Kidney (tissue), 14 donors: ENCODE results near the gene NSMCE1. TPM values are rescaled to one million over a fixed set of nuclear protein-coding genes. Genes with fewer than 3 reads are reported as not detected.

Experiments
- DNase-seq, 5 donors: peaks; one replicate each; pipeline ENCODE4 v3.0.0-alpha.2; 2013 to 2020
- FAIRE-seq: peaks from 2 replicates; lab custom pipeline; 2012; peaks lifted over from hg19 to GRCh38; lab: Jason Lieb, UNC
- H3K27ac ChIP-seq, 2 donors: one replicate each; pipeline ENCODE4 v1.7.0; 2013; ENCODE audit warnings: low read depth in 2 of 2, low read length in 2 of 2, inconsistent platforms in 1 of 2
- H3K27me3 ChIP-seq: one replicate; pipeline ENCODE4 v1.7.1; 2013; ENCODE audit warnings: low read length, inconsistent platforms; ENCODE audit not compliant: control insufficient read depth, insufficient read depth
- H3K36me3 ChIP-seq, 3 donors: one replicate each; pipeline versions ENCODE4 v1.7.0 to v1.7.1; 2013; ENCODE audit warnings: low read length in 3 of 3, control low read depth in 1 of 3, inconsistent platforms in 1 of 3; ENCODE audit not compliant: insufficient read depth in 3 of 3, control insufficient read depth in 2 of 3
- H3K4me1 ChIP-seq, 3 donors: one replicate each; pipeline versions ENCODE4 v1.7.0 to v1.7.1; 2013; ENCODE audit warnings: low read length in 3 of 3, inconsistent platforms in 1 of 3, low read depth in 1 of 3; ENCODE audit not compliant: control insufficient read depth in 2 of 3, insufficient read depth in 2 of 3
- H3K4me3 ChIP-seq, 3 donors: one replicate each; pipeline versions ENCODE4 v1.7.0 to v1.8.1; 2013; ENCODE audit warnings: low read length in 3 of 3, control low read depth in 1 of 3, inconsistent platforms in 1 of 3
- H3K9ac ChIP-seq, 3 donors: one replicate each; pipeline versions ENCODE4 v1.7.0 to v1.7.1; 2013; ENCODE audit warnings: low read length in 3 of 3, control low read depth in 1 of 3, inconsistent platforms in 1 of 3
- H3K9me3 ChIP-seq, 3 donors: one replicate each; pipeline versions ENCODE4 v1.7.0 to v1.7.1; 2013; ENCODE audit warnings: low read length in 3 of 3, control low read depth in 1 of 3, inconsistent platforms in 1 of 3; ENCODE audit not compliant: control insufficient read depth in 2 of 3, insufficient read depth in 1 of 3
- intact Hi-C: fragments of 100-400 bp; cut with DNase I; formaldehyde crosslinking; loops from one replicate; pipeline ENCODE4 v1.11.1; 2022
- polyA plus RNA-seq: library from polyadenylated mRNA; stranded (reverse); fragments of 350-450 nt; fragmentation: Illumina TruSeq; extraction: RNeasy Lipid Tissue Mini Kit (QIAGEN cat#74804); gene quantifications from one replicate; pipeline ENCODE4 v1.2.3, GENCODE V29; 2014; ENCODE audit warnings: low read depth, low replicate concordance; ENCODE audit not compliant: insufficient read depth
- total RNA-seq: library from RNA; stranded (reverse); fragmentation: NEBNext Ultra II Directional; extraction: Animal tissue kit (Norgen Biotek cat#: 25700); gene quantifications from one replicate; pipeline ENCODE4 v1.2.1, GENCODE V29; 2021
- TF ChIP-seq, protein P1 (sequence below): IDR thresholded peaks from 3 replicates; pipeline ENCODE4 v1.5.1; 2012; ENCODE audit warnings: mild to moderate bottlenecking, moderate library complexity, borderline replicate concordance; ENCODE audit not compliant: insufficient read depth; ENCODE audit errors: extremely low read depth
- donor health status: control.
- donor health status: control.
- donor health status: control.
- donor health status: control.
- donor health status: control.
- donor health status: DM: yes; HTN: yes; CAD: no.
- donor health status: Normal renal cell carcinoma (clear cell type).

The NSMCE1 gene
- total and polyA plus RNA-seq, 2 donors from 2014 or later = 72.1 to 145 TPM

DNA sequence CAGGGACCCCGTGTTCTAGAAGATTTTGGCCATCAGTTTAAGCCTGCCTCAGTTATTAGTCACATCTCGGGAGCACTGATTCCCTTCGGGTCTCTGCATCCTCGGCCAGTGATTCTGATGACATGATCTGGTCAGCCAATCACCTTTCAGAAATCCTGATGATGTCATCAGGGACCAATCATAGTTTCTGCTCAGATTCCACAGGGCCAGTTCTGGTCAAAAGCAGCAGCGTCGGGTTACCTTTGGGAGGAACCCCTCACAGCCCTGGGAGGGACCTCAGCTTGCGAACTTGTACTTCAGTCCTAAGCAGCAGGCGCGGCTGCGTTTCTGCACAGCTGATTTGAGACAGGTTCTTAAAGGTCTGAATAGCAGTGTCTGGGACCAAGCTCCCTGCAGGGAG lies 51.3 kb downstream of the NSMCE1 start:
- Histone ChIP-seq H3K9ac (no peak overlapping the region), H3K4me1 (peaks cover 0 to 10% (median 5%) of the 10 kb centered on the region in 3 donors), H3K27me3 (no peaks in the 10 kb centered on the region), H3K4me3 (no peak overlapping the region), H3K36me3 (peaks cover 0 to 5% (median 0%) of the 10 kb centered on the region in 3 donors), H3K27ac (no peak overlapping the region), H3K9me3 (no peaks in the 10 kb centered on the region)
- TF ChIP-seq, protein P1, sequence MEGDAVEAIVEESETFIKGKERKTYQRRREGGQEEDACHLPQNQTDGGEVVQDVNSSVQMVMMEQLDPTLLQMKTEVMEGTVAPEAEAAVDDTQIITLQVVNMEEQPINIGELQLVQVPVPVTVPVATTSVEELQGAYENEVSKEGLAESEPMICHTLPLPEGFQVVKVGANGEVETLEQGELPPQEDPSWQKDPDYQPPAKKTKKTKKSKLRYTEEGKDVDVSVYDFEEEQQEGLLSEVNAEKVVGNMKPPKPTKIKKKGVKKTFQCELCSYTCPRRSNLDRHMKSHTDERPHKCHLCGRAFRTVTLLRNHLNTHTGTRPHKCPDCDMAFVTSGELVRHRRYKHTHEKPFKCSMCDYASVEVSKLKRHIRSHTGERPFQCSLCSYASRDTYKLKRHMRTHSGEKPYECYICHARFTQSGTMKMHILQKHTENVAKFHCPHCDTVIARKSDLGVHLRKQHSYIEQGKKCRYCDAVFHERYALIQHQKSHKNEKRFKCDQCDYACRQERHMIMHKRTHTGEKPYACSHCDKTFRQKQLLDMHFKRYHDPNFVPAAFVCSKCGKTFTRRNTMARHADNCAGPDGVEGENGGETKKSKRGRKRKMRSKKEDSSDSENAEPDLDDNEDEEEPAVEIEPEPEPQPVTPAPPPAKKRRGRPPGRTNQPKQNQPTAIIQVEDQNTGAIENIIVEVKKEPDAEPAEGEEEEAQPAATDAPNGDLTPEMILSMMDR = no peak
- intact Hi-C loops = no loop called here
- peak in 4 of 5 donors; percentile 84 to 93 (median 89) for DNase-seq
- FAIRE-seq = no peak

DNA sequence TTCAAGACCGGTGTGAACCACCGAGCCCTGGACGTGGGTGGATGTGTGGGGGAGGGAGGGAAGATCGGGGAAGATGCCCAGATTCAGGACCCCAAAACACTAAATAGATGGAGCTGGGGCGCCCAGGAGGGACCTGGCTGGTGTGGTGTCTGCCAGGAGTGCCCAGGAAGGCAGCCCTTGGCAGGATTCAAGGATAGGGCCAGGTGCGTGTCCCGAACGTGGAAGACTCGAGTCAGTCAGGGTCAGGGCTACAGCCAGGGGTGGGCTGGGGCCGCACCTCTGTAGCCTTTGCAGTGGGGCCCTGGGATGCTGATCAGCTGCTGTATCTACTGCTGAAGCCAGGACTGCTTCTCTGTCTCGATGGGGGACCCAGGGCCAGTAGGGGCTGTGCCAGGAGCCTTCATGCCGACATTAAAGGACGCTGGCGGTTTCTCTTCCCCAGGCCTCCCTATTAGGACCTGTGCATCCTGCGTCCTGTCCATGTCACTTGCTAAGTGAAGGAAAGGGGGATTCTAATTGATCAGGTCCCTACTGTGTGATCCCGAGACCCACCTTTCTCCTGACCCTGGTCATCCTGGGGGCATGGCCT lies 52.2 kb downstream of the NSMCE1 start:
- Histone ChIP-seq H3K9me3 (no peaks in the 10 kb centered on the region), H3K4me1 (peaks cover 0 to 7% (median 0%) of the 10 kb centered on the region in 3 donors), H3K4me3 (no peak overlapping the region), H3K36me3 (peaks cover 0 to 5% (median under 1%) of the 10 kb centered on the region in 3 donors), H3K9ac (no peak overlapping the region), H3K27me3 (no peaks in the 10 kb centered on the region), H3K27ac (peak overlapping the region in 1 of 2 donors; percentile 5)
- FAIRE-seq = no peak
- intact Hi-C loops = no loop called here
- TF ChIP-seq, protein P1 = no peak
- DNase-seq = no peak

DNA sequence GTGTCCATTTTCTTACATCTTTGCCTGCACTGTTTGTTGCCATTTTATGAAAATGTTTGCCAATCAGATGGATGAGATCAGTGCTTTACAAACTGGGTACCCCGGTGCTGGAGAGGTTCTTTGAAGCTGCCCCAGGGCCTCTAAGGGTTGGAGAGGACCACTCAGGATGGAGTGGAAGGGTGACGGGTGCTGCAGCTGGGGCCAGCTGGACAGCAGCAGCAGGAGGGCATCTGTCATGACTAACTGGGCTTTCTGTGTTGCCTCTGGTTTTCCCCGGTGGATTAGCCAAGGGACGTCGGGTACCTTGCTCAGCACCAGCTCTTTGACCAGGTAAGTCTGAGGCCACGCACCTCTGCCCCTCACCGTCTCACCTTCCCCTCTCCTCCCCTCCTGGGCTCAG lies 52.9 kb downstream of the NSMCE1 start:
- intact Hi-C loops = no loop called here
- H3K9me3 ChIP-seq = no peaks in the 10 kb centered on the region
- no peak overlapping the region for H3K27ac ChIP-seq
- TF ChIP-seq, protein P1 = no peak
- no peak overlapping the region for H3K9ac ChIP-seq
- H3K36me3 ChIP-seq = peaks cover 0 to 8% (median 5%) of the 10 kb centered on the region in 3 donors
- peaks cover 0 to 7% (median 0%) of the 10 kb centered on the region in 3 donors for H3K4me1 ChIP-seq
- no peak overlapping the region for H3K4me3 ChIP-seq
- FAIRE-seq (no peak), DNase-seq (no peak)
- H3K27me3 ChIP-seq = no peaks in the 10 kb centered on the region
